IPS-20b (cell line): ENCODE measurements around the gene MPP3.
"Not testable (repeated sequence)": the region's sequence is repeated elsewhere in the genome, so short reads cannot be mapped to it uniquely, and the experiment has no call there.

Source experiments
- H3K27ac ChIP-seq: one replicate; pipeline ENCODE4 v1.5.1; 2013; ENCODE audit warnings: low read length
- H3K27me3 ChIP-seq: 2 replicates; pipeline ENCODE4 v1.6.1; 2013; ENCODE audit warnings: mild to moderate bottlenecking, low read length, inconsistent platforms; ENCODE audit not compliant: insufficient read depth
- H3K36me3 ChIP-seq: 2 replicates; pipeline ENCODE4 v1.6.1; 2013; ENCODE audit warnings: low read depth, mild to moderate bottlenecking, inconsistent platforms, low read length, moderate library complexity; ENCODE audit not compliant: insufficient read depth
- H3K4me1 ChIP-seq: 2 replicates; pipeline ENCODE4 v1.6.1; 2013; ENCODE audit warnings: mild to moderate bottlenecking, control low read depth, inconsistent platforms, low read length, moderate library complexity; ENCODE audit not compliant: insufficient read depth
- H3K4me3 ChIP-seq: 2 replicates; pipeline ENCODE4 v1.5.1; 2013; ENCODE audit warnings: mild to moderate bottlenecking, low read length, inconsistent platforms
- H3K9ac ChIP-seq: 2 replicates; pipeline ENCODE4 v1.6.1; 2013; ENCODE audit warnings: low read depth, mild to moderate bottlenecking, inconsistent platforms, low read length, moderate library complexity
- H3K9me3 ChIP-seq: 2 replicates; pipeline ENCODE4 v1.6.1; 2013; ENCODE audit warnings: mild to moderate bottlenecking, low read depth, low read length, inconsistent platforms; ENCODE audit not compliant: insufficient read depth

Gene MPP3

DNA sequence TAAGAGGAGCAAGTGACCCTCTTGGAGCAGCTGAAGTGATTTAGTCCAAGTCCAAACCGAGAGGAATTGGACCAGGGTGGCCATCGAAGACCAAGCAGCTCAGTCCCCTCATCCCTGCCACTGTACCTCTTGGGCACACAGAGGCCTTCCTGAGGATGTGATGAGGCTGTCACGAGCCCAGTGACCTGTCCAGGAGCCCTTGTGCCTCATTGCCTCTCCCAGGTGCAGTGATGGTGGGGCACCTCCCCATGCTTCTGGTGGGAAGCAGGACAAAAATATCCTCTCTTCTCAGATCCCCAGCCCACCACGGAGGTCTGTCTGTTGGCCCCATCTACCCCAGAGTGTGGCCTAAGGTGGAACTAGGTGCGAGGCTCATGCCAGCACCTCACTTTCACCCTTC is 11.3 kb upstream of the MPP3 start:
- Histone ChIP-seq H3K27me3 (0 out of 2 replicates have a peak, but pooled peaks cover 4% of the 10 kb centered on the region), H3K9ac (no peak overlapping the region), H3K27ac (no peak overlapping the region), H3K9me3 (no peaks in the 10 kb centered on the region), H3K4me1 (peaks cover 2% of the 10 kb centered on the region; the same call in 1 of the 2 replicates), H3K4me3 (no peak overlapping the region), H3K36me3 (no peaks in the 10 kb centered on the region)

DNA sequence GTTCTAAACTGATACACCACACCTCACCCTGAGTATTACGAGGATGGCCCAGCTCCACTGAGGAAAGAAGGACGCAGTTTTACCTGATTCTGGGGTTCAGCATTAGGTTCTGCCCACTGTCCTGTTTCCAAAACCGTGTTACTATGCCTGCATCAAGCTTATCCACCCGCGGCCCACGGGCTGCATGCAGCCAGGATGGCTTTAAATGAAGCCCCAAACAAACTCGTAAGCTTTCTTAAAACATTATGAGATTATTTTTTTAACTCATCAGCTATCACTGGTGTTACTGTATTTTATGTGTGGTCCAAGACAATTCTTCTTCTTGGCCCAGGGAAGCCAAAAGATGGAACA is 10.0 kb upstream of the MPP3 start:
- Histone ChIP-seq H3K4me1 (peaks cover 2% of the 10 kb centered on the region; the same call in 1 of the 2 replicates), H3K36me3 (no peaks in the 10 kb centered on the region), H3K9me3 (no peaks in the 10 kb centered on the region), H3K9ac (no peak overlapping the region), H3K27me3 (0 out of 2 replicates have a peak, but pooled peaks cover 4% of the 10 kb centered on the region), H3K27ac (no peak overlapping the region), H3K4me3 (no peak overlapping the region)

DNA sequence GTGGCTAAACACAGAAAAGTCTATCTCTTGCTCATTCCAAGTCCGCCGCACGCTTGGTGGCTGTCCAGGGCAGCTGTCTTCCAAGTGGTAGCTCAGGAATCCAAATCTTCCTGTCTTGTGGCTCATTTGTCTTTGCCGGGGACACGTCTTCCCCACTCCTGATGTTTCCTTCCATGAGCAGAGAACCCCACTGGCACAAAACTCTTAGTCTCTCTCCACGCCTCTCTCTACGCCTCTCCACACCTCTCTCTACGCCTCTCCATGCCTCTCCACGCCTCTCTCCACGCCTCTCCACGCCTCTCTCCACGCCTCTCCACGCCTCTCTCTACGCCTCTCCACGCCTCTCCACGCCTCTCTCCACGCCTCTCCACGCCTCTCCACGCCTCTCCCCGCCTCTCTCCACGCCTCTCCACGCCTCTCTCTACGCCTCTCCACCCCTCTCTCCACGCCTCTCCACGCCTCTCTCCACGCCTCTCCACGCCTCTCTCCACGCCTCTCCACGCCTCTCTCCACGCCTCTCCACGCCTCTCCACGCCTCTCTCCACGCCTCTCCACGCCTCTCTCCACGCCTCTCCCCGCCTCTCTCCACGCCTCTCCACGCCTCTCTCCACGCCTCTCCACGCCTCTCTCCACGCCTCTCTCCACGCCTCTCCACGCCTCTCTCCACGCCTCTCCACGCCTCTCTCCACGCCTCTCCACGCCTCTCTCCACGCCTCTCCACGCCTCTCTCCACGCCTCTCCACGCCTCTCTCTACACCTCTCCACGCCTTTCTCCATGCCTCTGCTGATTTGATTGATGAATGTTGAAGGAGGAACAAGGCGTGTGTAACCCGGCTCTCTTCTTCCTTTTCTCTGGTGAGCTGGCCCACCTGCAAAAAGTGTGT is 9.4 kb upstream of the MPP3 start:
- not testable (repeated sequence) for H3K27me3 ChIP-seq, H3K27ac ChIP-seq, H3K9me3 ChIP-seq, H3K9ac ChIP-seq, H3K4me1 ChIP-seq, H3K36me3 ChIP-seq, H3K4me3 ChIP-seq

DNA sequence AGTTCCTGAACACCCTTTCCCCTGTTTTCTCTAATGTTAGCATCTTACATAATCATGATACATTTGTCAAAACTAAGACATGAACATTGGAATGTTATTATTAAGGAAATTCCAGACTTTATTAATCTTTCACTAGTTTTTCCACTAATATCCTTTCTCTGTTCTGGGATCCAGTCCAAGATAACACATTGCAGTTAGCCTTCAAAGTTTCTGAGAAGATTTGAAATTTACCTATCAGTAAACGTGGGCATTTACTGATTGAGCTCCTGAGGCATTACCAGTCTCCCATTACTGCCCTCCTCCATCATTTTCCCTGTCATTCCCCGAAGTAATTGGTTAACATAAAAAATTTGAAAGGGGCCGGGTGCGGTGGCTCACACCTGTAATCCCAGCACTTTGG is 8.3 kb upstream of the MPP3 start:
- H3K4me1 ChIP-seq: peaks cover 2% of the 10 kb centered on the region; the same call in 1 of the 2 replicates
- H3K9ac ChIP-seq: no peak overlapping the region
- no peak overlapping the region for H3K27ac ChIP-seq
- no peaks in the 10 kb centered on the region for H3K27me3 ChIP-seq
- H3K4me3 ChIP-seq: no peak overlapping the region
- H3K36me3 ChIP-seq: no peaks in the 10 kb centered on the region
- H3K9me3 ChIP-seq: no peaks in the 10 kb centered on the region

DNA sequence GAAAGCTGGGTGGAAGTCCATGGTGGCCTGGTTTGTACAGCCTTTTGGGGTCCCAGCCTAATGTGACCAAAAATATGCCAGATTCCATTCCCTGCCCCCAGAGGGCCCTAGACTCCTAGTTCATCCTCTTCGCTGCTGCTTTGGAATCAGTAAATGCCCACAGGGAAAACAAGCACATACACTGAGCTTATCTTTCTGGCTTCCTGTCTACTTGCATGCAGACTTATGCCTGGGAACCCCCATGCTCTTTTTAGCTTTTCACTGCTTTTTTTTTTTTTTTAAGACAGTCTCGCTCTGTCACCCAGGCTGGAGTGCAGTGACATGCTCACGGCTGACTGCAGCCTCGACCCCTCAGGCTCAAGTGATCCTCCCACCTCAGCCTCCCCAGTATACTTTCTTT is 7.9 kb upstream of the MPP3 start:
- peaks cover under 1% of the 10 kb centered on the region; the same call in 1 of the 2 replicates for H3K4me1 ChIP-seq
- no peak overlapping the region for H3K4me3 ChIP-seq
- H3K9ac ChIP-seq: no peak overlapping the region
- no peak overlapping the region for H3K27ac ChIP-seq
- H3K36me3 ChIP-seq: no peaks in the 10 kb centered on the region
- H3K9me3 ChIP-seq: no peaks in the 10 kb centered on the region
- H3K27me3 ChIP-seq: no peaks in the 10 kb centered on the region

DNA sequence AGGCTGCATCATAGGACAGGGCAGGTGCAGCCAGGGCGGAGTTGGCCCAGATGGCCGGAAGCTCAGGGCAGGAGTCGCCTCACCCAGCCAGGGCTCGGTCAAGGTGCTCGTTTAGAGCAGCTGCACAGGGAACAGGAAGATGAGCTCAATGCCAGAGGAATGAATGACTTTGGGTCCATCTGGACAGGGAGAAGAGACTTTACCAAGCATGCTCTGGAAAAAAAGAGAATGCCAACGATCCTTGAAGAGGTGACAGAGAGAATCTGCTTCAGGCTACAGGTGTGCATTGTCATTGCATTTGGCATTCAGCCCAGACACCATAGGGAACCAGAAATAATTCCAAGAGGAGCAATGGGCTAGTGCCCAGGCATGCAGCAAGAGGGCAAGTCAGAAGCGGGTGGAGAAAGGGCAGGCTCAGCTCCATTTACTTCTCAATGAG is 6.7 kb upstream of the MPP3 start:
- peaks cover 2% of the 10 kb centered on the region; the same call in 1 of the 2 replicates for H3K27me3 ChIP-seq

DNA sequence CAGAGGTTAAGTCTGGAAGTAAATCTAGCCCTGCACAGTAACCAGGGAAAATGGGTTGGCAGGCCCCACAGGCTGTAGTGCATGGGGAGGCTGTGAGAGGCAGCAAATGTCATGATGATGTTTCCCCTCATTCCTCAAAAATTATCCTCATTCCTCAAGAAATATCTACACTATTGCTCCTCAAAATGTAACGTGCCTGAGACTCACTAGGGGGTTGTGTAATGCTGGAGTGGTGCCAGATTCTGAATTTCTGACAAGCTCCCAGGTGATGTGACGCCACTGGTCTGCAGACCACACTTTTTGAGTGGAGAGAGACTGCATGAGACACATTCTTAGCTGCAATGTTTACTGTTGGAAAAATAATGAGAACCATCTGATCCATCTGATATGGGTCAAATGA is 1.2 kb upstream of the MPP3 start:
- H3K27ac ChIP-seq: no peak overlapping the region
- H3K9me3 ChIP-seq: no peaks in the 10 kb centered on the region; the same call in 1 of the 2 replicates
- no peak overlapping the region for H3K9ac ChIP-seq
- no peak overlapping the region for H3K4me3 ChIP-seq
- H3K27me3 ChIP-seq: peaks cover 30% of the 10 kb centered on the region
- H3K36me3 ChIP-seq: 0 out of 2 replicates have a peak, but pooled peaks cover 2% of the 10 kb centered on the region
- no peaks in the 10 kb centered on the region for H3K4me1 ChIP-seq

More for the DNA sequence above, 6.7 kb upstream of the MPP3 start:
- H3K36me3 ChIP-seq: no peaks in the 10 kb centered on the region
- H3K9me3 ChIP-seq: no peaks in the 10 kb centered on the region
- no peak overlapping the region for H3K4me3 ChIP-seq
- H3K4me1 ChIP-seq: no peaks in the 10 kb centered on the region
- no peak overlapping the region for H3K9ac ChIP-seq
- H3K27ac ChIP-seq: no peak overlapping the region

DNA sequence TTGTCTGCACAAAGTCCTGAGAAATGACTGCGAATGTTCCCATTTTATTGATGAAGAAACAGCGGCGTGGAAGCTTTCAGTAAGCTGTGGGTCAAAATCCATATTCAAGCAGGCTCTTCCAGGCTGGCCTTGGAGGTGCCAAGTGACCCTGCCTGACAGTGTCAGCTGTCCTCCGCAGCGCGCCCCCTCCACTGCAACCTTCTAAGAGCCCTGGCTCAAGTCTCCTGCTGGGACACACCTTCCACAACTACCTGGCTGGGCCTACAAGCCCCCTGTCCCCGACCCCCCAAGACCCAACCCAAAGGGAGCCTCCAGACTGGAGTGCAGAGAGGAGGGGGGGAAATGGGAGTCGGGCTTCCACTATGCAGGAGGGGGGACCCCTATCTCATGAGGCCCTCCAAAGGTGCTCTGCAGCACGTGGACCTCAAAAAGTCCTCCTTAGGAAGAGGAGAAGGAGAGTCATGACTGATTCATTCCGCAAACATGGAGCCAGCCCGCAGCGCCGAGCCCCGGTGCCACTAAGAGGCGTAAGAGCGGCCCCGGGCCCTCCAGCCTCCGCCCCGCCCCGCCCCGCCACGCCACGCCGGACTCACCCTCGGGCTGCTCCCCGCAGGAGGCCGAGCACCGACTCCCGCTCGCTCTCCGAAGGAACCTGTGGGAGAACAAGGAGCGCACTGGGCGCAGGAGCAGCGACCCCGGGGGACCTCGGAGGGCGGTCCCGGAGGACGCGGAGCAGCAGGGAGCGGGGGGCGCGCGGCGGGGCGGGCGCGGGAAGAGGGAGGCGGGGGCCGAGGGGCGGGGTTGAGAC is 574 bp downstream of the MPP3 start:
- Histone ChIP-seq H3K36me3 (peaks cover 12% of the 10 kb centered on the region; the same call in 1 of the 2 replicates), H3K27ac (no peak overlapping the region), H3K9me3 (no peaks in the 10 kb centered on the region; the same call in 1 of the 2 replicates), H3K4me3 (peak overlapping the region; percentile 67), H3K4me1 (no peaks in the 10 kb centered on the region), H3K9ac (no peak overlapping the region), H3K27me3 (peaks cover 30% of the 10 kb centered on the region)

DNA sequence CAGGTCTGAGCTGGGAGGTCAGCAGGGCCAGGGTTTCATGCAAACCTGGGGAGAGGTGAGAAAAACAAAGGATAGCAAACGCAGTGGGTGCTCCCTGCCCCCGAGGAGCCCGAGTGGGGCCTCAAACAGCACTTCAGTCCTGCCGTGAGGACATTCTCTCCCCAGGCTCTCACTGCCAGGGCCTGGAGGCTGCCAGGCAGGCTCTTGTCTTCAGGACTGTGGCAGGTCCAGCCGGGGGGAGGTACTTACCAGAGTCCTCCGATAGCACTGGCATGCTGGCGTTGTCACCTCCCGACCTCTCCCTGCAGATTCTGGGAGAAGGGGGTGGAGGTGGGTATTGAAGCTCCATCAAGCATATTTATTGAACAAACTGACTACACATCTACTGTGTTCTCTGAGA is 1.3 kb downstream of the MPP3 start:
- no peak overlapping the region for H3K9ac ChIP-seq
- H3K4me1 ChIP-seq: no peaks in the 10 kb centered on the region
- peaks cover 30% of the 10 kb centered on the region for H3K27me3 ChIP-seq
- peaks cover 12% of the 10 kb centered on the region; the same call in 1 of the 2 replicates for H3K36me3 ChIP-seq
- no peaks in the 10 kb centered on the region; the same call in 1 of the 2 replicates for H3K9me3 ChIP-seq
- no peak overlapping the region for H3K27ac ChIP-seq
- no peak overlapping the region; the same call in 1 of the 2 replicates for H3K4me3 ChIP-seq

DNA sequence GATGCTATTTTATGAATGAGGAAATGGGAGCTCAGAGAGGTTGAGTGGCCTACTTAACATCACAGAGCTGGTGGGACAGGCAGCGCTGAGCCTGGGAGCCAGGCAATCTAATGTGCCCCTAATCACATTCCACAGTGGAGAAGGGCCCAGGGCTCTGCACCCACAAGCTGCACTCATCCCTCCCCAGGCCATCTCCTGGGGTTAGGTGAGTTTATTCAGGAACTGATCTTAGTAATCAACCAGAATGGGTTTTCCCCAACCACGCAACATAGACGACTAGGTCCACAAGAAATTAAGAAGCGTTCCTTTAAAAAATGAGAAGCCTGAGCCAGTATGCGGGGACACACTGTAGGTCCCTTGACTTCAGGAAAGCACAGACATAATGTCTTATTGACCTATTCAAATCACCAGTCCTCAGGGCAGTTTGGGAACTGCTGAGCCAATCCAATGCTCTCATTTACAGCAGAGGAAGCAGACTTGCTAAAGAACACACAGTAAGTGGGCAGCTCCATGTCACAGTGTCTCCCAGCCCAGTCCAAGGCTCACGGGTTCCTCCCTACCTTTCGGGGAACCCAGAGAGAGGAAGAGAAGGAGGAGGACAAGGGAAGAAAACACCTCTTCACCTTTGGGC is 2.3 kb downstream of the MPP3 start:
- Histone ChIP-seq H3K9ac (no peak overlapping the region), H3K27me3 (peaks cover 30% of the 10 kb centered on the region), H3K36me3 (peaks cover 12% of the 10 kb centered on the region; the same call in 1 of the 2 replicates), H3K4me3 (no peak overlapping the region), H3K4me1 (no peaks in the 10 kb centered on the region), H3K9me3 (no peaks in the 10 kb centered on the region; the same call in 1 of the 2 replicates), H3K27ac (no peak overlapping the region)

DNA sequence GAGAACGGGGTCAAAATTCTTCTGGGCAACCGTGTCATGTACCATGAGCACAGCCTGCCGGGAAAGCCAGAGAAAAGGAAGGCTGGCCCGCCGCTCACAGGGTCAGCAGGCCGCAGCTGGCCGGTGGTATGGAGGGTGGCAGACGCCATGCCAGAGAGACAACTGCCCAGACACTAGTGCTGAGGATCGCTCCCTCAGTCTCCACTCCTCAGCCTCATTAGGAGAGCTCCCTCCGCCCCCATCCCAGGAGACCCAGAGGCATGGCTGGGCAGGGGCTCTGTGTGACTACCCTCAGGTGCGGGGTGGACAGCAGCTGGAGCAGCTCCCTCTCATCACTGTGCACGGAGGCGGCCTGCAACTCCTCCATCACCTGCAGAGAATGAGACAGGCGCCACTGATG is 3.2 kb downstream of the MPP3 start:
- Histone ChIP-seq H3K9ac (no peak overlapping the region), H3K4me1 (no peaks in the 10 kb centered on the region), H3K36me3 (peaks cover 12% of the 10 kb centered on the region), H3K27me3 (peaks cover 29% of the 10 kb centered on the region), H3K9me3 (no peaks in the 10 kb centered on the region; the same call in 1 of the 2 replicates), H3K4me3 (no peak overlapping the region), H3K27ac (no peak overlapping the region)
